HG02642 (cell line): ENCODE measurements around the gene YWHAE.
"Not testable (repeated sequence)": the region's sequence is repeated elsewhere in the genome, so short reads cannot be mapped to it uniquely, and the experiment has no call there.

Experiments
- ATAC-seq: cut with Tn5 transposase; IDR thresholded peaks from one replicate; pipeline ENCODE4 v1.9.1; 2021; ENCODE audit warnings: mild to moderate bottlenecking; ENCODE audit not compliant: unreplicated experiment, poor library complexity

Gene YWHAE

GRCh38 chr17:1413281-1413791, 13.3 kb upstream of the YWHAE start:
- no peak for ATAC-seq

GRCh38 chr17:1412185-1413110, 12.4 kb upstream of the YWHAE start:
- ATAC-seq = no peak

- ATAC-seq = no peak
Observed at GRCh38 chr17:1402262-1402586, 2.2 kb upstream of the YWHAE start.

- ATAC-seq = peak; percentile 12
Observed at GRCh38 chr17:1398931-1399678, 917 bp downstream of the YWHAE start.

- ATAC-seq = no peak
Observed at GRCh38 chr17:1398028-1398427, 2.0 kb downstream of the YWHAE start.

GRCh38 chr17:1395876-1396665, 4.0 kb downstream of the YWHAE start:
- ATAC-seq = not testable (repeated sequence)

GRCh38 chr17:1391577-1391976, 8.4 kb downstream of the YWHAE start:
- ATAC-seq = no peak

GRCh38 chr17:1390432-1391367, 9.3 kb downstream of the YWHAE start:
- no peak for ATAC-seq

GRCh38 chr17:1387490-1388227, 12.4 kb downstream of the YWHAE start:
- not testable (repeated sequence) for ATAC-seq

- not testable (repeated sequence) for ATAC-seq
Observed at GRCh38 chr17:1386675-1387190, 13.3 kb downstream of the YWHAE start.

GRCh38 chr17:1386265-1386664, 13.8 kb downstream of the YWHAE start:
- ATAC-seq = no peak

GRCh38 chr17:1385861-1386260, 14.2 kb downstream of the YWHAE start:
- ATAC-seq = no peak

- no peak for ATAC-seq
Observed at GRCh38 chr17:1384905-1385435, 15.1 kb downstream of the YWHAE start.

GRCh38 chr17:1379930-1380313, 20.1 kb downstream of the YWHAE start:
- ATAC-seq = no peak

GRCh38 chr17:1379208-1379929, 20.7 kb downstream of the YWHAE start:
- no peak for ATAC-seq

- not testable (repeated sequence) for ATAC-seq
Observed at GRCh38 chr17:1378476-1378860, 21.6 kb downstream of the YWHAE start.

GRCh38 chr17:1377334-1377733, 22.7 kb downstream of the YWHAE start:
- no peak for ATAC-seq

GRCh38 chr17:1376061-1376460, 24.0 kb downstream of the YWHAE start:
- no peak for ATAC-seq
